ENCODE measurements around the gene SMIM20.
A peak's percentile ranks its signal among the peaks of the same experiment; 100 is the strongest.
"Not testable (repeated sequence)": the region's sequence is repeated elsewhere in the genome, so short reads cannot be mapped to it uniquely, and the experiment has no call there.

SMIM20 gene

GRCh38 chr4:25913851-25914669 is at the start of gene SMIM20:
TSS of gene SMIM20 (plus strand) at chr4:25914220. CDS start at chr4:25914314, 94 bp downstream.
- DNase-seq = peak; percentile 75

GRCh38 chr4:25865586-25865985 is 48.4 kb upstream of the SMIM20 start:
- no peak for DNase-seq

- DNase-seq = not testable (repeated sequence)
Observed at GRCh38 chr4:25866401-25866800, 47.6 kb upstream of the SMIM20 start.

- DNase-seq = no peak
Observed at GRCh38 chr4:25867781-25868294, 46.2 kb upstream of the SMIM20 start.

- no peak for DNase-seq
Observed at GRCh38 chr4:25870081-25870480, 43.9 kb upstream of the SMIM20 start.

- no peak for DNase-seq
Observed at GRCh38 chr4:25872851-25873631, 41.0 kb upstream of the SMIM20 start.

GRCh38 chr4:25873632-25874129 is 40.3 kb upstream of the SMIM20 start:
- DNase-seq = no peak

- no peak for DNase-seq
Observed at GRCh38 chr4:25874655-25875054, 39.4 kb upstream of the SMIM20 start.

GRCh38 chr4:25875281-25875745 is 38.7 kb upstream of the SMIM20 start:
- DNase-seq = no peak

- no peak for DNase-seq
Observed at GRCh38 chr4:25878676-25879075, 35.3 kb upstream of the SMIM20 start.

- no peak for DNase-seq
Observed at GRCh38 chr4:25879091-25879584, 34.9 kb upstream of the SMIM20 start.

- DNase-seq = no peak
Observed at GRCh38 chr4:25879587-25879986, 34.4 kb upstream of the SMIM20 start.

GRCh38 chr4:25879991-25880651 is 33.9 kb upstream of the SMIM20 start:
- no peak for DNase-seq

GRCh38 chr4:25881193-25881592 is 32.8 kb upstream of the SMIM20 start:
- no peak for DNase-seq

- peak; percentile 22 for DNase-seq
Observed at GRCh38 chr4:25882226-25882625, 31.8 kb upstream of the SMIM20 start.

- DNase-seq = no peak
Observed at GRCh38 chr4:25883565-25883964, 30.5 kb upstream of the SMIM20 start.

- no peak for DNase-seq
Observed at GRCh38 chr4:25884031-25884782, 29.8 kb upstream of the SMIM20 start.

GRCh38 chr4:25888781-25889180 is 25.2 kb upstream of the SMIM20 start:
- no peak for DNase-seq

- no peak for DNase-seq
Observed at GRCh38 chr4:25889589-25890503, 24.2 kb upstream of the SMIM20 start.

- DNase-seq = no peak
Observed at GRCh38 chr4:25890571-25891485, 23.2 kb upstream of the SMIM20 start.
